Measurements from ENCODE around the gene CACNB2.

The CACNB2 gene

DNA sequence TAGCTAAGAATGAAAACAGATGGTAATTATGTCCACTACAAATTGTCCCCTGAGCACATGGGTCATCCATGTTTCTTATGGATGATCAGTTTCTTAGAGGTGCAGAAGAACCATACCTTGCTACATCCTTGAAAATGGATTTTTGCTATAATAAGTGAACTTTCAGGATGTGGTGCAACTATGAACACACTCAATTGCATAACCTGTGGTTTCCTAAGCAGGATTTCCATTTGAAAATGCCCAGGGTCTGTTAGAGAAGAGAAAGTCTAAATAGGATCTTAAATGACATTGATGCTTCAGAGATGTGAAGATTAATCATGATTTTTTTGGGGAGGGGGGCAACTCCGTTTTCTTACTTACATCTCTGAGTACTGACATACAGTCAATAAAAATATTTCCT, 39.6 kb upstream of the CACNB2 start:
- ChIA-PET CTCF (no interaction called here), POLR2A (ENCODE audit: low non-redundant PET) (no interaction called here)
- no peak overlapping the region for H3K27ac ChIP-seq
- DNase-seq (ENCODE audit: low spot score), result no peak
- TF ChIP-seq, protein P1, sequence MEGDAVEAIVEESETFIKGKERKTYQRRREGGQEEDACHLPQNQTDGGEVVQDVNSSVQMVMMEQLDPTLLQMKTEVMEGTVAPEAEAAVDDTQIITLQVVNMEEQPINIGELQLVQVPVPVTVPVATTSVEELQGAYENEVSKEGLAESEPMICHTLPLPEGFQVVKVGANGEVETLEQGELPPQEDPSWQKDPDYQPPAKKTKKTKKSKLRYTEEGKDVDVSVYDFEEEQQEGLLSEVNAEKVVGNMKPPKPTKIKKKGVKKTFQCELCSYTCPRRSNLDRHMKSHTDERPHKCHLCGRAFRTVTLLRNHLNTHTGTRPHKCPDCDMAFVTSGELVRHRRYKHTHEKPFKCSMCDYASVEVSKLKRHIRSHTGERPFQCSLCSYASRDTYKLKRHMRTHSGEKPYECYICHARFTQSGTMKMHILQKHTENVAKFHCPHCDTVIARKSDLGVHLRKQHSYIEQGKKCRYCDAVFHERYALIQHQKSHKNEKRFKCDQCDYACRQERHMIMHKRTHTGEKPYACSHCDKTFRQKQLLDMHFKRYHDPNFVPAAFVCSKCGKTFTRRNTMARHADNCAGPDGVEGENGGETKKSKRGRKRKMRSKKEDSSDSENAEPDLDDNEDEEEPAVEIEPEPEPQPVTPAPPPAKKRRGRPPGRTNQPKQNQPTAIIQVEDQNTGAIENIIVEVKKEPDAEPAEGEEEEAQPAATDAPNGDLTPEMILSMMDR (conservative IDR thresholded peaks at IDR 0.05; ENCODE audit: low read depth), result no peak

DNA sequence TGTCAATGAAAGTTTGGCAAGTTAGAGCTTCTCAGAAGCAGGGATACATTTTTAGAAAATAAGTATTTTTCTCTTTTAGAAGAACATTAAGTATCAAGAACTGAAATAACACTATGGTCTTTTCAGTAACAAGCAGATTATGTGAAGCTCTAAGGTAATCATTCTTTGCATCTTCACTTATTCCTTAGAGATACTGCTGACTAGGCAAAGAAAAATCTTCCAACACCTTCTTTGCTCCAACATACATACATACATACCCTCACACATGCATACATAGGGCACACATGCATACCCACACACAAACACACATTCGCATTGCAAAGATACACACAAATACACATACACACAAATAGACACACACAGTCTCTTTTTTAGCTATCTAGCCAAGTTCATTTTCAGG, 37.8 kb upstream of the CACNB2 start:
- TF ChIP-seq, protein P1 (conservative IDR thresholded peaks at IDR 0.05; ENCODE audit: low read depth), result no peak
- no peak for DNase-seq (ENCODE audit: low spot score)
- H3K27ac ChIP-seq, result no peak overlapping the region
- ChIA-PET POLR2A (ENCODE audit: low non-redundant PET) (no interaction called here), CTCF (no interaction called here)

DNA sequence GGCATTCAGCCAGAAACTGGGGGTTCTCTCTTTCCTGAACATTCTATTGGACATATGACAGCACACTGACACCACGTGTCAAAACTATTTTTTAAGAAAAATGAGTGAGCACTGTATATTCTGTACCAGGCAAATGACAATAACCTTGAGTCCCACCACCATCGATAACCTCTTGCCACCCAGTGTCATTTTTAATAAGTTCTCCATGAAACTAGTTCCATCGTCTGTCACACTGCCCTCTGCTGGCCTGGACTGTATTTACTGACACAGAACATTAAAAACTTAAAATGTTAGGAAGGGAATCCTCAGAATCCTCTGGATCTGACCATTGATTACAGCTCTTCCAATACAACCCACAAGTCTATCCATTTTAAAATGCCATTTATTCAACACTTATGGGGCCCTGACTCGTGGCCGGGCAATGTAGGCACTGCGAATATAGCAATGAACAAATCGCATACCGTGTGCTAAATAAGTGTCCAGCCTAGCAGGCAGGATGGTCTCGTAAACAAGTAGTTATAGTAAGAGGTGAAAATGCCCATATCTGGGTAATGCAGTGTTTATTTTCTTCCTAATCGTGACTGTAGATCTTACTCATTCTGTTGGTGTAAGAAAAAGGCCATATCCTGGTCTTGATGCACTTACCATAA, 35.9 kb upstream of the CACNB2 start:
- CTCF ChIA-PET, result interaction anchor here (0.5 to 1.0 kb wide), 2 partner anchors 30 to 95 kb away, joined by 3 read pairs; no protein-coding TSS in a partner anchor
- no peak overlapping the region for H3K27ac ChIP-seq
- POLR2A ChIA-PET (ENCODE audit: low non-redundant PET), result no interaction called here
- peak; percentile 19 for DNase-seq (ENCODE audit: low spot score)
- TF ChIP-seq, protein P1 (conservative IDR thresholded peaks at IDR 0.05; ENCODE audit: low read depth), result peak; percentile 75

DNA sequence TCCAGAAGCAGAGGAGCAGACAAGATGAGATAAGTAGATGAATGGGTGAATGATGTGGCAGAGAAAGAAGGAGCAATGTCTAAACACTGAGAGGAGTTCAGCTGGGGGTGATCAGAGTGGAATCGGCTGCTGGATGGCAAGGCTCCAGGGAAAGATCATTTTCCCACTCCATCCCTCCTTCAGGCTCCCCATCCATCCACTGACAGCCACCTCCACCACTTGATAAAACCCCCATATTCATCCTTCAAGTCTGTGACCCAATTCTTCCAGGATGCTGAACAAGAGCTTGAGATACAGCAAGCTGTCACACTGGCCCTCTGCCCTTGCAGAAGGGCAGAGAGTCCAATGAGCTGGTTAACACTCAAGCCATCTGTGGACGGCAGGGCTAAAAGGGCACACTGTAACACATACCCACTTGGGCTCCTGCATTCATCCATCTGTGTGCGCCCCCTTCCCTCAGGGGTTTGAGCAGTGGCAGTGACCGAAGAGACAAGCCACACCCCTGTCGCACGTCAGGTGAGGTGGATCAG, 30.8 kb upstream of the CACNB2 start:
- DNase-seq (ENCODE audit: low spot score), result no peak
- TF ChIP-seq, protein P1 (conservative IDR thresholded peaks at IDR 0.05; ENCODE audit: low read depth), result no peak
- ChIA-PET CTCF (interaction anchor here (0.6 kb wide), 1 partner anchor 62 kb away, joined by 4 read pairs; no protein-coding TSS in a partner anchor), POLR2A (ENCODE audit: low non-redundant PET) (no interaction called here)
- no peak overlapping the region for H3K27ac ChIP-seq

DNA sequence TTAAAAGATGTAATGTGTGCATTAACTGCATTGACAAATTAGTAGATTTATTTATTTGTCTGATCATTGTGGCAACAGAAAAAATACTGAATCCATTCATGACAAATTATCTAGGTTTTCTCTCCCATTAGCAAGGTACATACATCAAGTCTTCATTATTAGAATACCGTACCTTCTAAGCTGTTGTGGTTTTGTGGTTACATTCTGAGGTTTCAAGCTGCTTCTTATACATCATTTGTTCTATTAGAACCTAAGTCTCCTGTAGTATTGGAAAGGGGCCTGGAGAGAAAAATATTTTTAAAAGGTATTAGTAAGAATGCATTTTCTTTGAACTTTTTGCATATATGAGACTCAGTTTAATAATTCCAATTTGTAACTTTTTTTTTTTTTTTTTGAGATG, 26.3 kb upstream of the CACNB2 start:
- no peak overlapping the region for H3K27ac ChIP-seq
- TF ChIP-seq, protein P1 (conservative IDR thresholded peaks at IDR 0.05; ENCODE audit: low read depth), result no peak
- CTCF ChIA-PET, result no interaction called here
- POLR2A ChIA-PET (ENCODE audit: low non-redundant PET), result no interaction called here
- no peak for DNase-seq (ENCODE audit: low spot score)

DNA sequence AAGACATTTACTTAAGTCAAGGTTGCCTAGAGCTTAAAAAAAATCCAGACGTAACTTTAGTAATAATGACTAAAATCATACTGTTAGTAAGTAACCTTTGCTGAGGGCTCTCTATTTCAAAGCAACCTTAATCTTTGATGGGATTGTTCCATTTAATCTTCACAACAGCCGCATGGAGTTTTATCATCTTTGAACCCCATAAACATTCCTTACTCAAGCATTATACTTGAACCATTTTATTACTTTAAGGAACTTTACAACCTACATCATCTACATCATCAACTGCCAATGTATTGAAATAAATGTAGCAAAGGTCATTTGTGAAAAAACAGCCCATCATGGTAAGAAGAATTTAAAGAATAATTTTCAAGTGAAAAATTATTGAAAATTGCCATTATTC, 22.9 kb upstream of the CACNB2 start:
- POLR2A ChIA-PET (ENCODE audit: low non-redundant PET), result no interaction called here
- H3K27ac ChIP-seq, result no peak overlapping the region
- DNase-seq (ENCODE audit: low spot score), result no peak
- CTCF ChIA-PET, result no interaction called here
- TF ChIP-seq, protein P1 (conservative IDR thresholded peaks at IDR 0.05; ENCODE audit: low read depth), result no peak

Data from RWPE1 (cell line).